NB4 (cell line): ENCODE data around the gene S100A10.
A peak's percentile ranks its signal among the peaks of the same experiment; 100 is the strongest.

ENCODE experiments used
- DNase-seq: peaks from one replicate; pipeline ENCODE4 v3.0.0; 2010; ENCODE audit warnings: low read depth
- H3K4me3 ChIP-seq: one replicate; pipeline ENCODE4 v1.5.1; 2011; ENCODE audit warnings: mild to moderate bottlenecking, low read depth, low read length, moderate library complexity
- MYC ChIP-seq: IDR thresholded peaks from 2 replicates; pipeline ENCODE4 v1.6.1; 2011; ENCODE audit warnings: low read depth, low read length
- POLR2A ChIP-seq: IDR thresholded peaks from 2 replicates; pipeline ENCODE4 v1.6.1; 2011; ENCODE audit warnings: mild to moderate bottlenecking; ENCODE audit not compliant: insufficient read length; ENCODE audit errors: extremely low read depth
- TF ChIP-seq, protein P1 (sequence below): IDR thresholded peaks from one replicate; pipeline ENCODE4 v1.5.1; 2012; ENCODE audit warnings: low read depth, low read length
- TF ChIP-seq, protein P2 (sequence below): IDR thresholded peaks from 2 replicates; pipeline ENCODE4 v1.6.1; 2011; ENCODE audit warnings: low read depth, low read length

S100A10 gene, protein sequence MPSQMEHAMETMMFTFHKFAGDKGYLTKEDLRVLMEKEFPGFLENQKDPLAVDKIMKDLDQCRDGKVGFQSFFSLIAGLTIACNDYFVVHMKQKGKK

DNA sequence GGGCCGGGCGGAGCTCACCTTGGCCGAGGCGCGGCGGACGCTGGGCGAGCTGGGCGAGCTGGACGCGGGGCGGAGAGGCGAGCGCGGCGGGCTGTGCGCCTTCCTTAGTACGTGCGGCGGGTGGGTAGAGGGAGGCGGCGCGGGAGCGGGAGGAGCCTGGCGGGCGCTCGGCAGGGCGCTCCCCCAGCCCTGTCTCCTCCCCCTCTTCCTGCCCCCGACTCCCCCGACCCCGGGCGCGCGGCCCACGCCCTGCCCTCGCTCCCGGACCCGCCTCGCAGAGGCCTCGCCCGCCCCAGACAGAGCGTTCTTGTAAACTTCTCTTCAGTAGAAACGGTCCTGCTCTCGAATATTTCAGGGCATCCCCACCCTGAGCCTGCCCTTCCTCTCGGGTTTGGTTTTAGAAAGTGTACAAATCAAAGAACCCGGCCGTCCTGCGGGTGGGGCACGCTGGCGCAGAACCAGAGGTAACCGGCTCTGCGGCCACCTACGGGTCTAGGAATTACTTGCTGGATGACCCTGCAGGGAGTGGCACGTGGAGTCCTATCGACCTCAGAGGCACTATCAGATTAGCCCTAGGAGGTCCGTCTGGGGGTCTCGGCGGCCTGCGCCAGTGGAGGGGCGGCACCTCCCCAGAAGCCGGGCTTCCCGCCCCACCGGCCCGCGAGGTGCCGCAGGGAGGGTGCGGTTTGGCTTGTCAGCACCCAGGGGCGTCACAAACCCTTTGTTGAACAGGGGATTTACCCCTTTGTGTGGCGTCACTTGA is at the start of gene S100A10:
S100A10 (minus strand) TSS at position 126 of the 763 bp plus-strand sequence. CDS start 7,629 bp downstream, outside the sequence.
- peak; percentile 86 for DNase-seq
- TF ChIP-seq, protein P1, sequence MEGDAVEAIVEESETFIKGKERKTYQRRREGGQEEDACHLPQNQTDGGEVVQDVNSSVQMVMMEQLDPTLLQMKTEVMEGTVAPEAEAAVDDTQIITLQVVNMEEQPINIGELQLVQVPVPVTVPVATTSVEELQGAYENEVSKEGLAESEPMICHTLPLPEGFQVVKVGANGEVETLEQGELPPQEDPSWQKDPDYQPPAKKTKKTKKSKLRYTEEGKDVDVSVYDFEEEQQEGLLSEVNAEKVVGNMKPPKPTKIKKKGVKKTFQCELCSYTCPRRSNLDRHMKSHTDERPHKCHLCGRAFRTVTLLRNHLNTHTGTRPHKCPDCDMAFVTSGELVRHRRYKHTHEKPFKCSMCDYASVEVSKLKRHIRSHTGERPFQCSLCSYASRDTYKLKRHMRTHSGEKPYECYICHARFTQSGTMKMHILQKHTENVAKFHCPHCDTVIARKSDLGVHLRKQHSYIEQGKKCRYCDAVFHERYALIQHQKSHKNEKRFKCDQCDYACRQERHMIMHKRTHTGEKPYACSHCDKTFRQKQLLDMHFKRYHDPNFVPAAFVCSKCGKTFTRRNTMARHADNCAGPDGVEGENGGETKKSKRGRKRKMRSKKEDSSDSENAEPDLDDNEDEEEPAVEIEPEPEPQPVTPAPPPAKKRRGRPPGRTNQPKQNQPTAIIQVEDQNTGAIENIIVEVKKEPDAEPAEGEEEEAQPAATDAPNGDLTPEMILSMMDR: no peak
- TF ChIP-seq POLR2A (peak; percentile 50), MYC (no peak)
- TF ChIP-seq, protein P2, sequence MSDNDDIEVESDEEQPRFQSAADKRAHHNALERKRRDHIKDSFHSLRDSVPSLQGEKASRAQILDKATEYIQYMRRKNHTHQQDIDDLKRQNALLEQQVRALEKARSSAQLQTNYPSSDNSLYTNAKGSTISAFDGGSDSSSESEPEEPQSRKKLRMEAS: no peak
- peak within 1 kb of the TSS; percentile 87 for H3K4me3 ChIP-seq

DNA sequence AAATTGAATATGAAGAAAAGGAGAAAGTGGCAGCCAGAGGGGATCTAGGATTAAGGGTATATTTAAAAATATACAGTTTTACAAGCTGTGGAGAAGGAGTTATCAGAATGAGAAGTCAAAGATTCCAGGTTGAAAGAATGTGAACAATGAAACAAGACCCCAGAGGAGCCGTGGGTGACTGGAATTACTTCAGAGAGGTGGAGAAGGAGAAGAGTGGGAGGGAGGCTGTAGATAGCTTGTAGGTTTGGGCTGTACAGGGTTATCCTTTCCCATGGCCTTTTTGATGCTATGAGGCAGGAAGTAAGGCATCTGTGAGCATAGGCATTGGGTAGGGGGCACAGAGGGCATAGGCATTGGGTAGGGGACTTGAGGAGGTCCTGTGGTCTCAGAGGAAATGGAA is 48.4 kb upstream of the S100A10 start:
- TF ChIP-seq MYC (no peak), POLR2A (no peak)
- TF ChIP-seq, protein P2: no peak
- TF ChIP-seq, protein P1: no peak
- no peak overlapping the region for H3K4me3 ChIP-seq
- DNase-seq: no peak

DNA sequence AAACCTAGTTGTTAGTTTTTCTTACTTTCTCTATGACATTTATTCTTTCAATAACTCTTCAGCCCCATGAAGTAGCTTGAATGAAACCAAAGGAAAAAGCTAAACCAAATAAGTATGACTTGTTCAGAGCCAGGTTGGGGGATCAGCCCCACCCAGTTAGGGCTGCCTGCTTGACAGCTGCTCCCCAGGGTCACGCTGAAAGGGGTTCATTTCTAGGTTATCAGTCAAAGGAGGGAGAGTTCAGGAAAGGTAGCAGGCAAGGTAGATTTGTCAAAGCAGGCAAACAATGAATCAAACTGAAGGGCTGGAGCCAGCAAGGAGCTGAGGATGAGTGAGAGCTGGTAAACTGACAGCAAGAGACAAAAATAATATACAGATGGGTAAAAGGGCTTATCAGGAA is 46.2 kb upstream of the S100A10 start:
- no peak for TF ChIP-seq POLR2A
- TF ChIP-seq, protein P2: no peak
- TF ChIP-seq, protein P1: no peak
- no peak for TF ChIP-seq MYC
- no peak for DNase-seq
- no peak overlapping the region for H3K4me3 ChIP-seq

DNA sequence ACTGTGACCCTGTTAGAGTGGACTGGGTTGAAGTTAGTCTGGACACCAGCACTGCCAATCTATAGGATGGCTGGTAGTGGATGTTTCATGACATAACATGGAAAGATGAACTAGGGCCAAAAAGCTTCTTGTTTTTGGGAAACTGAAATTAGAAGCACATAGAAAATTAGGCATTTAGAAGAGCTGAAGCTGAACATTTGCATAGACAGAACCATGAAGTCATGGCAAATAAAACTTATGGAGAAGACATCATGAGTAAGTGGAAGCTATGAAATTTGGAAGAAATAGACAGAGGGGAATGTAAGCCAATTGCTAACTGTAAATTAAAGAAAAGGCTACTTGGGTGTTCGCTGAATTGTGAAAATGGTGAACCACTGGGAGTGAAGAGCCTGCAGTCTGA is 45.8 kb upstream of the S100A10 start:
- no peak for DNase-seq

DNA sequence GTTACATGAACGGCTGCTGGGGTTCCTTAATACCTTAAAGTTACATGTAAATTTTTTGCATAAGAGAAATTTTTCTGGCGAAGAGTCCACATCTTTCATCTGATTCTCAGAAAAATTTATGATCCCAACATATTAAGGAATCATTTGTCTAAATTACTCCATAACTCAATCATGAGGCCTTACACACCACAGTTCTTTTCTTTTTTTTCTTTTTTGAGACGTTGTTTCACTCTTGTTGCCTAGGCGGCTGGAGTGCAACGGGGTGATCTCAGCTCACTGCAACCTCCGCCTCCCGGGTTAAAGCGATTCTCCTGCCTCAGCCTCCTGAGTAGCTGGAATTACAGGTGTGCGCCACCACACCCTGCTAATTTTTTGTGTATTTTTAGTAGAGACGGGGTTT is 45.2 kb upstream of the S100A10 start:
- no peak overlapping the region for H3K4me3 ChIP-seq
- no peak for TF ChIP-seq MYC
- TF ChIP-seq, protein P1: no peak
- no peak for TF ChIP-seq POLR2A
- TF ChIP-seq, protein P2: no peak
- no peak for DNase-seq

More for the DNA sequence above, 45.8 kb upstream of the S100A10 start:
- H3K4me3 ChIP-seq: no peak overlapping the region
- TF ChIP-seq MYC: no peak
- TF ChIP-seq, protein P1: no peak
- TF ChIP-seq, protein P2: no peak
- no peak for TF ChIP-seq POLR2A
